Activated CD8-positive, alpha-beta memory T cell treated with anti-CD3 and anti-CD28 coated beads for 24 hours (primary cell): ENCODE results near the gene VAPB.

Experiments used
- DNase-seq: peaks from one replicate; pipeline ENCODE4 v3.0.0-alpha.2; 2020

The VAPB gene

DNA sequence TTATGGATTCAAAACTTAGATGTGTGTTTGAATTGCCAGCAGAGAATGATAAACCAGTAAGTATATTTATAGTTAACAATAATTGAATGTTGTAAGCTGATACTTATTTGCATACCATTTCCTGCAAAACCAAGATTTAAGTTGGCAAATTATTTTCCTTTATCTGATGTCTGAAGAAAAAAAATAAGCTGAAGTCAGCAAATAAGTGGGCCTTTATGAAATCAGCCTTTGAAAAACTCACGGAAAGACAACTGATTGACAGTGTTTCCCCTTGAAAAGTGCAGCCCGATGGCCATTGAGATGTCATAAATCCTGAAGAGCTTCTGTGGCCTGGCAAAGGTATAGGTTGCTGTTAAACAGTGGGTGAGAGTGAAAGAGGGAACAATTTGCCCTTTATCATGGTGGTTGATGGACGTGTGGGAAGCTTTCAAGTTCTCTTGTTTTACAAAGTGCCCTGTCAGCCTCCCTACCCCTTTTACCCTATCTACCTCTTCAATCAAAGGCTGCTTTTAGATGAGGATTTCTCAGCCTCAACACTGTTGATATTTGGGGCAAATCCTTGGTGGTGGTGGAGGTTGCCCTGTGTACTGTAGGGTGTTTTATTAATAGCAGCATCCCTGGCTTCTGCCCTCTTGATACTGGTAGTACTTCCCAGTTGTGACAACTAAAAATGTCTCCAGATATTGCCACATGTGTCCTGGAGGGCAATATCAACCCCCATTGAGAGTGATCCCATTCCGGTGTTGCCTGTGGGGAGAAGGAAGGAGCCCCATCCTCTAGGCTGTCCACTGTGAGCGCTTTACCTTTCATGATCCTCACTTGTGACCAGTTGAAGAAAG lies 50.2 kb downstream of the VAPB start:
- DNase-seq, result no peak

DNA sequence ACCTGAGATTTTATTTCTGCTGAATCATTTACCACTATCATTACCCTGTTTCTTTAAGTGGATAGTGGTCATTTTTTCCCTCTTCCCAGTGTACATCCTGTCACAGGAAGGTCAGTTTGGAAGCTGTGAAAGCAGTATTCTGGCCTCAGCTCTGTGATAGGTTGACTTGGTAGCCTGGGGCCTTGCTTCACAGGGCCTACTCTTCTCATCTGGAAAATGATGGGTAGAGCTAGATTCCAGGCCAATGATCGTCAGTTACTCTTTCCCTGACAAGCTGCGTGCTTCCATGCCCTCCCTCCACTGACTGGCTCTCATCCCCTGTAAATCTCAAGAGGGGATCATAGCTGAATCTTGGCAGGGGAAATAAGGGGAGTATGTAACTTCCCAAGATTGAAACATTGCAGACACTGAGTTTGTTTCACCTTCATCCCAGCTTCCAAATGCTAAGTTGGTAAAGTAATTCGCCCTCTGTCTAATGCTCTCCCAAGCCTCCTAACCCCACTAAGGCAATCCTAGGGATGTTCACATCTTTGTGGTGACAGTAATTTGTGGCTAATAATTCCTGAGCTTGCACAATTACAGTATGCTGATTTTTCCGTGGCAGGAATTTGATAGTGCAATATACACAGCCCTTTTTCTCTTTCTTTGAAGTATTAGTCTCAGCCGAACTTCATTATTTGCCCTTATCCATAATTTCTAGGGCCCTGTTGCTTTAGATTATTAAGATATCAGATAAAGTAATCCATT lies 51.2 kb downstream of the VAPB start:
- no peak for DNase-seq

DNA sequence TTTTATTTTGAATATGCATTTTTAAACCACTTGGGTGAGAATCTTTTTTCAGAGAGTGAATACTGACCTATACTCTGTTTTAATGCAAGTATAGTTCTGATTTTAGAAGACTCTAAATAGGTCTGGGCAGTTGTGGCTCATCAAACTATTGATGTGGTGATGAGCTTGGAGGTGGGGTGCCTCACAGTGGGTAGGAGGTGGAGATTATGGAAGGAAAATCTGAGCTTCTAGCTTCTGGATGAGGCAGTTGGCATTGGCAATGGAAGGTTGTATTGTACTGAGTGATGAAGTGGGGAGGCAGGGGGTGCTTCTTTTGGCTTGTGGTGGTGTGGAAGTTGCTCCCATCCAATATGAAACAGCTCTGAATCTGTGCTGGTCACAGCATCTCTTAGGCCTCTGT lies 52.7 kb downstream of the VAPB start:
- no peak for DNase-seq

DNA sequence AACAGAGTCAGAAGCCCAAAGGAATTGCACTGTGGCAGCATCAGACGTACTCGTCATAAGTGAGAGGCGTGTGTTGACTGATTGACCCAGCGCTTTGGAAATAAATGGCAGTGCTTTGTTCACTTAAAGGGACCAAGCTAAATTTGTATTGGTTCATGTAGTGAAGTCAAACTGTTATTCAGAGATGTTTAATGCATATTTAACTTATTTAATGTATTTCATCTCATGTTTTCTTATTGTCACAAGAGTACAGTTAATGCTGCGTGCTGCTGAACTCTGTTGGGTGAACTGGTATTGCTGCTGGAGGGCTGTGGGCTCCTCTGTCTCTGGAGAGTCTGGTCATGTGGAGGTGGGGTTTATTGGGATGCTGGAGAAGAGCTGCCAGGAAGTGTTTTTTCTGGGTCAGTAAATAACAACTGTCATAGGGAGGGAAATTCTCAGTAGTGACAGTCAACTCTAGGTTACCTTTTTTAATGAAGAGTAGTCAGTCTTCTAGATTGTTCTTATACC lies 55.8 kb downstream of the VAPB start:
- DNase-seq, result no peak

DNA sequence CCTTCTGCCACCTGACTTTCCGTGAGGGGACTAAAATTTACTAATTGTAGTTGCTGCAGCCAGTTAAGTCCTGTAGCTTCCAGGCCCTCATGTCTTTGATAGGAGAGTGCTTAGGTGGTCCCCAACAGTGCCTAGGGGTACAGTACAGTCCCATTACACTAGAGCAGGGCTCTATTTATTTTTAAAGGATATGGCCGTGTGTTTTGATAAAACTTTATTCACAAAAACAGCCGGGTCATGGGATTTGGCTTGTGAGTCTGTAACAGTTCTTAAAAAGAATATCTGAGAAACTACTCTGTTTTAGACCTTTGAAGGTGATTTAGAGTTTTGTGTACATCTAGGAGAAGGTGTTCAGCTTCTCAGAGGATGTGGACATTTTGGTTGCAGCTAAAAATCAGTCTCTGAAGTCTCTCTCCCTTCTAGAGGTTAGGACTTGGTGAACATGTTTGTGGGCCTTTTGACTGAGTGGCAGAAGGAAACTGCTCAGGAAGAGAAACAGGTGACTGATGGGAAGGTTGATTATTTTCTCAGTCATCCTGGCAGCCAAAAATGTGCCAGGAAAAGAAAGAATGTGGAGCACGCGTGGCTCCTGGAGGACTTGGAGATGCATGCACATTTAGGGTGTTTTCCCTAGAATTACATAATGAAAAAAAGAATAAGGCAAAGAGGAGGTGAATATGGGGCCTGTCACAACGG lies 57.4 kb downstream of the VAPB start:
- no peak for DNase-seq

DNA sequence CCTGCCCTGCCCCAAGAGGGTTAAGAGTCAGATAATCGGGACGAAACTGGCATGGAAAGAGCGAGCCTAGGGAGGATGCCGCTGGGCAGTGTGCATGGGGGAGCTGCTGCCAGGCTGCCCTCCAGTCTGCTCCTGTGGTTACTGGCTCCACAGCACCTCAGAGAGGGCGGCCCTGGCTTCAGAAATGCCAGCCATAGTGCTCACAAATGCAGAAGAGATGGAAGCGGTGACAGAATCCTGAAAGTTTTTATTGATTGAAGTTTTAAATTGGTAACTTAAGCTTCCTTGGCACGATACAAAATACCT lies 57.9 kb downstream of the VAPB start:
- DNase-seq, result no peak

DNA sequence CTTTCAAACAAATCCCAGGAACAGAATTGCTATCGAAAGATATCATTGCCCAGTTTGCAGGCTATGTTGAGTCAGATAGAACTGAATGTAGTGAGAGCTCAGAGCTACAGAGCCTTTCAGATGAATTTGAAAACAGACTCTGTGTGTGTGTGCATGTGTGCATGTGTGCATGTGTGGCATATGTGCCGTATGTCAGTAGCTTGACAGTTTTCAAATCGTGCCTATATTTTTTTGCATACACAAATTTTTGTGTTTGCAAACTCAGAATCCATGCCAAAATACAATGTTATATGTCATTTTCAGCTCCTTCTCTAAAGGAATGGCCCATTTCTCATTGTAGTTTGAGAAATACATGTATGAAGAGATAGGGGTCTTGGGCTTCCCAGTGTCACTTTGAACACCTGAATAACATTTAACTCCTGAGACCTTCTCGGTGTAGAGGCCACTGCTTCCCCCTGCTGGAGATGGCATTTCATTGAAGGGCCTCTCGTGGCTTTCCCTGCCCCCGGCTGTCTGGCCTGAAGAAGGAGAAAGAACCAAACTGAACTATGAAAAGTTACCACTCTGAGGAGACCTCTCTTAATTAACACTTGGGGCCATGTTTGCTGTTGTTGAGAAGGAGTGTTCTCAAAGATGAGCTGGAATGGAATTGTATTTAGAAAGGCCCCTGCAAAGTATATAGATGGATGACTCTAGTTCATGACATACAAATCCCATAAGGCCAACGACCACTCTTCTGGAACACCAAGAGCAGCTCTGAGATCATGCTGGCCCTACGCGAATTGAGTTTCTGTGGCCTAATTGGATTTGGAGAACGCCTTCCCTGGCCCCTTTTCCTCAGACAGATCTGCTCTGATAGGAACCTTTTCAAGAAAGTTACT lies 58.7 kb downstream of the VAPB start:
- no peak for DNase-seq

DNA sequence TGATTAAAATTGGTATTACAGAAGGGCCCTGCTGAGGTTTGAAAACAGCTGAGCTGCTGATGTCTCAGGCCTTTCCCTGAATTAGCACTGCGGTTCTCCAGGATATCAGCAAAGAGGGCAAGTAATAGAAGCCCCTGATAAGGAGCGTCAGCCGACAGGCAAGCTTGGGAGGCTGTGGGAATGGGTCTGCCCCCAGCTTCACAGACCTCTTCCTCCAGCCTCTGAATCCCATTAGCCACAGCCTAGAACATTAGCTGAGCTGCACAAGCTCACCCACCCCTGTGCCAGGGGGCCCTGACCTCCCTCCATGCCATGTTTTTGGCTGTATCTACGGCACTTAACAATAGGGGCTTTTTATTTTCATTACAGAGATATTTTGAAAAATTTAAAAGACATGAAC lies 59.9 kb downstream of the VAPB start:
- DNase-seq, result no peak

DNA sequence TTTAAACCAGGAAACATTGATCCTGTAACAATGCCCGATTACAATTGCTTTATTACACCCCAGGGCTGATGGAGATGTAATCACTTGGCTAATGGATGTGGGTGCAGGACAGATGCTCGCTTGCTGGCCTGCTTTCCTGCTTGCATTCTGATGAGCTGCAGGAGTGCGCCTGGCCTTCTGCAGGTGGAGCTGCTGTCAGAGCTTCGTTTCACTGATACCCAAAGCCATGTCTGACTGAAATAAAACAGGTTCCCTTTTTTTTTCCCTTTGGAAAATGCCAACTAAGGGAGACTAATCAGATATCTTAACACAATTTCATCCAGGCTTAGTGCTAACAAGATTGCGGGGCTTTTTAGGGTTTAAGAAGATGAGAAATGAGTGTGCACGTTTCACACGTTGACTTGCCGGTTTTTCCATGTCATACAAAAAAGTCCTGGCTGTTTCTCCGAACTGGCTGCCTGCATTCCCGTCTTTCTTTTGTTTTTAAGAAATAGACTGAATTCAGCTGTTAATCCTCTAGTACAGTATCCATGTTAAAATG lies 60.7 kb downstream of the VAPB start:
- no peak for DNase-seq

DNA sequence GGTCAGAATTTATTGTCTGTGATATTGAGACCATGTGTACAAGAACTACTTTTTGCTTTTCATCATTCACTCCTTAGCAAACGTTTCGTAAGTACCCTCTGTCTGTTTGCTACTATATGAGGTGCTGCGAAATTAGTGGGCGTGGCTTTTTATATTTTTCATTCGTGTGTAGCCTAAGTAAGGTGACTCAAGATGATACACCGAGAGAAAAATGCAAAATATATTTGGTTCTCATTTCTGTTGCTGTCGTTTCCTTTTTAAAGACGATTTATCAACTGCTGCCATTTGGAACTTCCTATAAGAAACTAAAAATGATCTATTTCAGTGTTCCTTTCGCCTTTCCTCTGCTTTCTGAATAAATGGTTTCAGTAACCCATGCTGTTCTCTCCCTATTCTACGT lies 61.2 kb downstream of the VAPB start:
- no peak for DNase-seq

DNA sequence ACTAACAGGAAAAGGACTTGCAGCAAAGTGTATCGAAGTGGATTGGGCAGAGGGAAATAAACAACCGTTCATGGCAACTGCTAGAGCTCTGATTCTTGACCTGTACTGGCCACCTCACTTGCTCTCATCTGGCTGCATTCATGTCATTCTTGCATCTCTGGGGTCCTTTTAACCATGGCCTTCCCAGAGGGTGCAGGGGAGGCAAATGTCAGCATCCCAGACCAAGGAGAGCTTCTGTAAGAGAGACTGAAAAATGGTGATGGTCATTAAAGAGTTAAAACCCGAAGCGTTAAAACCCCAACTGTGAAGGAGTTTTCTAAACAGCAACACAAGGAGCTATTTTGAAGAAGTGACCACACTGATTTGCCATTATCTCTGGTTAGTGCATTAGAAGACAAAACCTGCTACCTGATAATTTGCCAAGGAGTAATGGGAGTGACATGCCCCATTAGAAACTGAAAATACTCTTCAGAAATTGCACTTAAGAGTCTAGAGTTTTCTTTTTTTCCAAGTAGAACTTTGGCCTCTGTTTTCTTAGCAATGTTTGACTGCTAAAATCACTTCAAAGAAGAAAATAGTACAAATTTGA lies 63.7 kb downstream of the VAPB start:
- no peak for DNase-seq

DNA sequence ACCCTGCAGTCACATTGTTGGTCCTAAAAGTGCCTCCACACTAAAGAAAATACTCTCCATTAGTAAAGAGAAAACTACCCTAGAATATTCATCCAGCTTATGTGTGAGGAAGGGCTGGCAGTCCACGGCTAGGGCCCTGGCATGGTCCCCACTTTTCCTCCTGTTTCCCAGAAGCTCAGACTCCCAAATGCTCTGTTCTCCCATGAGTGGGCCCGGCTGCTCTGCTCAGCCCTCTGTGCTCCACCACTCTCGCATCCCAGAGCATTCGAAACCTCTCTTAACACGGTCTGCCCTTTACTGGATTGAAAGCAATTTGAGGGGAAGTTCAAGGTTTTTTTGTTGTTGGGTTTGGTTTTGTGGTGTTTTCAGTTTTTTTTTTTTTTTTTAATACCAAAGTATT lies 64.4 kb downstream of the VAPB start:
- DNase-seq, result no peak

DNA sequence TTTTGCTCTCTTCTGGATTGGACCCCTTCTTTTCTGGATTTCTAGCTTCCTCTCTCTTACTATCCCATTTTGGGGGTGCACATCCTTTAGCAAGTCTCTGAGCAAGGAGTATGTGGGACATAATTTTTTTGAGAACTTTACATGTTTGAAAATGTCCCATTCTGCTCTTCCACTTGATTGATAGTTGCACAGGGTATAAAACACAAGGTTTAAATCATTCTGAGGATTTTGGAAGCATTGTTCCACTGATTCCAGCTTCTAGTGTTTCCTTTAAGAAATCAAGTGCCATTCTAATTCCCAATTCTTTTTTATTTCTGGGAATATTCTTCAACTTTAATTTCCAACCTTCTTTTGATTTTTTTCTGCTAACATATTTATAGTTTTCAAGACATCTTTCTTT lies 65.4 kb downstream of the VAPB start:
- no peak for DNase-seq

DNA sequence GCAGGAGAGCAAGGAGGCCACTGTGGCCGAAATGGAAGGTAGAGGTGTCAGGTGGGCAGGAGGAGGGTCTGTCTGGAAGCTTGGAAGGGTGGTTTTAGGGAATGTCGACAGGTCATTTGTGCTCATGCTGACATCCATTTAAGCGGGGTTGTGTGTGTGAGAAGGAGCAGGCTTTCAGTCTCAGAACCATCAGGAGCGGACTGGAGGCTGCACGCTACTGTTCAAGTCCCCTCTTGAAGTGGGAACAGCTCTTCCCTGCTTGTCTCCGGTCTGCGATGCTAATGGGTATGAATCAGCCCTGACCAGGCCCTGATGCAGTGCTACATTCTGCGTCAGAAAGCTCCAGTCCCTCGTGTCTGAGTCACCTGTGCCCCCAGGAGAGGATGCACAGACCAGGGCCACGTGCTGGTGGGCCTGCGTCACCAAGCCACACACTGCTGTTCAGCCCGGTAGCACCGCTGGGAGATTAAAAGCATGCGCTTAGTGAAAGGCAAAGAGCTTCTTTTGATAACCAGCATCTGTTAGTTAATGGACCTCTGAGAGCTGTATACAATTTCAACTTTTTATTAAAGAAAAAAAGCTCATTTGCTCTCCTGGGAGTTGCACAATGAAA lies 68.2 kb downstream of the VAPB start:
- no peak for DNase-seq

DNA sequence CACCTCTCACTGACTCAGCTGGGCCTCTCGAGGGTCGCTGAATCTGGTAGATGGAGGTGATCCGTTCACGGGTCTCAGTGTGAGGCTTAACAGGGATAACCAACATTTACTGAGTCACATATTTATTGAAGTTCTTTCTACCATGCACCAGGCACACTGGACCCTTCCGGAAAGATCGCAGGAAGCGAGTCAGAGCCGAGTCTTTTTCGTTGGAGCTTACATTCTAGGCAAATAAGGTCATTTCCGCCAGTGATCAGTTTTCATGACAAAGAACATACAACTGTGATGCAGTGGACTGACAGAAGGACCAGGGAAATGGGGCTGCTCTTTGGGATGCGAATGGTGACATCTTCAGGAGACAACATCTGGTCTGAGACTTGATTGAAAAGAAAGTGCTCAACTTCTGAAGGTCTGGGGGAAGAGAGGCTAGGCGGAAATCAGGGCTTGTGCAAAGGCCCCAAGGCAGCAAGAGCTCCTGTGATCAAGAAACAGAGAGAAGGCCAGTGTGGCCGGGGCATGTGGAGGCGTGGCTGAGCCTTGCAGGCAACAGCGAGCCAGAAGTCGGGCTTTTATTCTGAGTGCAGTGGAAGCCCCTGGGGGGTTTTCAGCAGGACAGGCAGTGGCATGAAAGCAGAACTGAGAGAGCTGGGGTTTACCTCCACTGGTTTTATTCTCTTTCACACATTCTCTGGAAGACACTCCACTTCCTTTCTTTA lies 69.5 kb downstream of the VAPB start:
- DNase-seq, result no peak

DNA sequence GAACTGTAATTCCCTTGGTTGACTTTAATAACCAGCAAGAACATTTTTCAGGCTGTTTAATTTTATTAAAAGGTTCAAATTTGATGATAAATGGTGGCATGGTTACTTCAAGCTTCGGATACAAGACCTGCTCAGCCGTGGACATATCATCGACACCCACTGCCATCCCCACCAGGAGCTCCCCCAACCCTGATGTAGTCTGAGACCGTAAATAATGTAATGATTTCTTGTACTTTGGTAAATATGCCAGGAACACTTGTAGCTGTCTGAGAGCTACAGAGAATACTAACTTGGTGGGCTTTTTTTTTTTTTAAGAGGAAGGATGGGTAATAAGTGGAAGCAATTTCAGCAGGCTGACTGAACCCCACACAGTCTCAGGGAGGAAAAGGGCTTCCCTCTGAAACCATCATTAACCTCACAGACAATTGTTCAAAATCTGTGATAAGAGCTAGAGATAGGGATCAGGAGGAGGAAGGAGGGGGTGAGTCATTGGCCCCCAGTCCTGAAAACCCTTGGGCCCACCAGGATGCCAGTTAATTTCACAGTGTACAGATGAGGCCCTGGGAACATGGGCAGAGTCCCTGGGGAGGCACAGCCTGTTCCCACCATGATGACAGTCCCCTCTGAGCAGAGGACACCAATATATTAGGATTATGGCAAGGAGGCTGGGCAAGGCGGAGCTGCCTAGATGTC lies 70.2 kb downstream of the VAPB start:
- no peak for DNase-seq

DNA sequence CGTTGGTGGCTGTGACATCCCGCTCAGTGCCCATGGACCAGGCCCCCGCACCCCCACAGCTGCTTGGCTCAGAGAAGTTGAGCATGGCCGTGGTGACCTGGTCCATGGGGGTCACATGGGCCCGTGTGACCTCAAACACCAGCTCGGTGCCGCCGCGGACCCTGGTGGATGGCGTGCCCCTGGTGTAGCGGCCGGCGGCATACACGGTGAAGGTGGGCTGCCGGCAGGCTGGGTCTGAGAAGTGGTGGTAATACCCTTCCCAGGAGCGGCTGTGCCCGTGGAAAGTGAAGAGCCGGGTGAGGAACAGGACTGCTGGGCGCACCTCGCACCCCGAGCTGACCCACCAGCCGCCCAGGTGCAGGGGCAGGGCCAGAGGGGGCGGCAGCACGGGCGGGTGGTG lies 72.1 kb downstream of the VAPB start:
- DNase-seq, result no peak

DNA sequence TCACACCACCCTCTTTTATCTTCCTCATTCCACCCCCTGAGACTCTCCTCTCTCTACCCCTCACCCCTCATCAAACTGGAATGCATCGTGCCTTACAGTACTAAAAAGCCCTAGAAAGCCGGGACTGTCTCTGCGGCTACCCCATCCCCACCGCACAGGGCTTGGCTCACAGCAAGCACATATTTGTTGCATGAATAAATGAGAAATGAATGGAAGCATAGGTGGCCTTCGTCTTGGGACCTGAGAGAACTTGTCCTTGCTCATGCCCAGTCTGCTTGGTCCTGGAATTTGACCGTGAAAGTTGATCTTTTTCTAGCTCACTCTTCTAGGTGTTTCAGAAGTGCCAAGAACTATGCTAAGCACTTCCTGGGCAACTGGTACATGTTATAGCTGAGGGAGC lies 72.9 kb downstream of the VAPB start:
- DNase-seq, result no peak

DNA sequence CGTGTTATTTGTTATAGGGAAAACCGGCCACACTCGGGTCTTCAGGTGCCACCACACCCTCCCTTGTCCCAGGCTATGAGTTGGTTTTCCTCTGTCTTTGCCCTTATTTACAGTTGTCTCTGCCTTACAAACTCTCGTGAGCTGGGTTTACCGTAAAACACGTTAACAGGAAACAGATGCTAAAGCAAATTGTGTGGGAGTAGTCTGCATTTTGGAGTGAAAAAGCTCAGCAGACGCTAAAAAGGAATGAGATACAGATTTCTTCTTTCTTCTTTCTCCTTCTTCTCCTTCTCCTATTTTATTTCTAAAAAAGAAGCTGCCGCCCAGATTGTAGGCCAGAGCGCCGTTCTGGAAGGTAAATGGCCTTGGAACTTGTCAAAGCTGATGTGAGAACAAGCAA lies 74.2 kb downstream of the VAPB start:
- DNase-seq, result no peak

DNA sequence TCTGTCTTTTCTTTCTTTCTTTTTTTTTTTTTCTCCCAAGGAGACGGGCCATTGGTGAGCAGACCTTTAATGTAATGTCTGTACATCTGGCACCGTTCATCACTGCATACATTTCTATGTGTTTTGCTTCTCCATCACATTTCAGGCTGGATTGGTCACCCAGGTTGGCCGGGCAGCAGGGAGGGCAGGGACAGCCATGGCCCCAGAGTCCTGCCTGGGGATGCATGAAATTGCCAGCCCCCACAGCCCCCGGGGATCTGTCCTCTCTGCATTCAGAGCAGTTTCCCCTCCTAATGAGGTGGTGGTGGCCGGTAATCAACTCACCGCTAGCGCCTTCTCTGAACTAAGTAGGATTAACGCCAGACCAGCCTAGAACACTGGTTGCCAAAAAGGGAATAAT lies 75.8 kb downstream of the VAPB start:
- DNase-seq, result no peak
